ENCODE measurements around the gene CDKN2B-AS1. TPM values are rescaled to one million over a fixed set of nuclear protein-coding genes. Genes with fewer than 3 reads are reported as not detected.

Gene CDKN2B-AS1
- total and polyA plus RNA-seq, 2 experiments from 2014 or later: 0.61 to 4.1 TPM

GRCh38 chr9:22142671-22143070 lies 148.1 kb downstream of the CDKN2B-AS1 start:
- no peak overlapping the region for H3K4me3 ChIP-seq
- H3K4me1 ChIP-seq (ENCODE audit: insufficient read depth): peaks cover 32% of the 10 kb centered on the region
- no peaks in the 10 kb centered on the region for H3K9me3 ChIP-seq (ENCODE audit: low read depth)
- WGBS, 2 experiments (ENCODE audit: low coverage in 1 of 2, low lambda C conversion rate in 2 of 2, missing lambda C conversion rate in 2 of 2): 29 to 38% methylated on average over 2 of the region's 2 CpGs
- H3K9ac ChIP-seq: no peak overlapping the region
- peak; percentile 54 for DNase-seq
- peaks cover 14% of the 10 kb centered on the region for H3F3A ChIP-seq (ENCODE audit: insufficient read depth)
- H4K20me1 ChIP-seq (ENCODE audit: insufficient read depth): no peaks in the 10 kb centered on the region
- H2AFZ ChIP-seq: no peak overlapping the region
- in situ Hi-C loops (cut with MboI): no loop called here
- no peaks in the 10 kb centered on the region for H3K36me3 ChIP-seq (ENCODE audit: low read depth)
- 0 out of 2 replicates have a peak, but pooled peaks cover 1% of the 10 kb centered on the region for H3K9me2 ChIP-seq (ENCODE audit: insufficient read depth)
- H3K27me3 ChIP-seq (replicated peaks; ENCODE audit: insufficient read depth): no peaks in the 10 kb centered on the region
- no peaks in the 10 kb centered on the region for H3K79me2 ChIP-seq (ENCODE audit: insufficient read depth)
- H3K4me2 ChIP-seq (ENCODE audit: unreplicated experiment): peak overlapping the region; percentile 48
- TF ChIP-seq EZH2phosphoT487 (IDR thresholded peaks at IDR 0.05; ENCODE audit: insufficient read depth, low read depth) (no peak), EZH2 (IDR thresholded peaks at IDR 0.05; ENCODE audit: insufficient read depth, poor library complexity, severe bottlenecking) (no peak)
- peak overlapping the region; percentile 15; the same call in 1 of the 2 replicates for H3K27ac ChIP-seq

- H3K27me3 ChIP-seq (replicated peaks; ENCODE audit: insufficient read depth): no peaks in the 10 kb centered on the region
- no peak overlapping the region for H2AFZ ChIP-seq
- H3K9me3 ChIP-seq (ENCODE audit: low read depth): no peaks in the 10 kb centered on the region
- no peak for TF ChIP-seq EZH2 (IDR thresholded peaks at IDR 0.05; ENCODE audit: insufficient read depth, poor library complexity, severe bottlenecking)
- no peak for TF ChIP-seq EZH2phosphoT487 (IDR thresholded peaks at IDR 0.05; ENCODE audit: insufficient read depth, low read depth)
- H4K20me1 ChIP-seq (ENCODE audit: insufficient read depth): no peaks in the 10 kb centered on the region
- H3K4me2 ChIP-seq (ENCODE audit: unreplicated experiment): no peak overlapping the region
- in situ Hi-C loops (cut with MboI): no loop called here
- WGBS, 2 experiments (ENCODE audit: low coverage in 1 of 2, low lambda C conversion rate in 2 of 2, missing lambda C conversion rate in 2 of 2): 45 to 64% methylated on average over 1 of the region's 1 CpG
- no peaks in the 10 kb centered on the region for H3K79me2 ChIP-seq (ENCODE audit: insufficient read depth)
- H3K27ac ChIP-seq: no peak overlapping the region
- H3K9ac ChIP-seq: no peak overlapping the region
- peaks cover 28% of the 10 kb centered on the region for H3F3A ChIP-seq (ENCODE audit: insufficient read depth)
- no peak overlapping the region for H3K4me3 ChIP-seq
- H3K9me2 ChIP-seq (ENCODE audit: insufficient read depth): no peaks in the 10 kb centered on the region
- no peak for DNase-seq
- no peaks in the 10 kb centered on the region for H3K36me3 ChIP-seq (ENCODE audit: low read depth)
- peaks cover 46% of the 10 kb centered on the region for H3K4me1 ChIP-seq (ENCODE audit: insufficient read depth)
Measured at GRCh38 chr9:22143799-22144625, 149.4 kb downstream of the CDKN2B-AS1 start.

GRCh38 chr9:22146604-22147003 lies 152.0 kb downstream of the CDKN2B-AS1 start:
- no peak for DNase-seq
- no peaks in the 10 kb centered on the region for H3K36me3 ChIP-seq (ENCODE audit: low read depth)
- TF ChIP-seq EZH2 (IDR thresholded peaks at IDR 0.05; ENCODE audit: insufficient read depth, poor library complexity, severe bottlenecking) (no peak), EZH2phosphoT487 (IDR thresholded peaks at IDR 0.05; ENCODE audit: insufficient read depth, low read depth) (no peak)
- H3K4me1 ChIP-seq (ENCODE audit: insufficient read depth): peaks cover 48% of the 10 kb centered on the region
- no peak overlapping the region for H3K4me2 ChIP-seq (ENCODE audit: unreplicated experiment)
- no peak overlapping the region for H2AFZ ChIP-seq
- in situ Hi-C loops (cut with MboI): no loop called here
- no peaks in the 10 kb centered on the region for H3K9me3 ChIP-seq (ENCODE audit: low read depth)
- no peaks in the 10 kb centered on the region for H3K79me2 ChIP-seq (ENCODE audit: insufficient read depth)
- no peaks in the 10 kb centered on the region for H3K9me2 ChIP-seq (ENCODE audit: insufficient read depth)
- no peak overlapping the region for H3K4me3 ChIP-seq
- peaks cover 36% of the 10 kb centered on the region for H3F3A ChIP-seq (ENCODE audit: insufficient read depth)
- H3K9ac ChIP-seq: no peak overlapping the region
- H3K27ac ChIP-seq: no peak overlapping the region
- WGBS, 2 experiments (ENCODE audit: low coverage in 1 of 2, low lambda C conversion rate in 2 of 2, missing lambda C conversion rate in 2 of 2): 96 to 98% methylated on average over 3 of the region's 3 CpGs
- H3K27me3 ChIP-seq (replicated peaks; ENCODE audit: insufficient read depth): no peaks in the 10 kb centered on the region
- H4K20me1 ChIP-seq (ENCODE audit: insufficient read depth): no peaks in the 10 kb centered on the region

- Histone ChIP-seq H2AFZ (no peak overlapping the region), H3K27ac (peak overlapping the region; percentile 53), H3K36me3 (ENCODE audit: low read depth) (no peaks in the 10 kb centered on the region), H3K27me3 (replicated peaks; ENCODE audit: insufficient read depth) (no peaks in the 10 kb centered on the region), H3K4me3 (peak overlapping the region; percentile 13; the same call in 1 of the 2 replicates), H3F3A (ENCODE audit: insufficient read depth) (peaks cover 33% of the 10 kb centered on the region), H3K79me2 (ENCODE audit: insufficient read depth) (no peaks in the 10 kb centered on the region), H3K9me2 (ENCODE audit: insufficient read depth) (no peaks in the 10 kb centered on the region), H3K9ac (no peak overlapping the region), H4K20me1 (ENCODE audit: insufficient read depth) (no peaks in the 10 kb centered on the region), H3K9me3 (ENCODE audit: low read depth) (no peaks in the 10 kb centered on the region), H3K4me1 (ENCODE audit: insufficient read depth) (peaks cover 35% of the 10 kb centered on the region), H3K4me2 (ENCODE audit: unreplicated experiment) (peak overlapping the region; percentile 44)
- WGBS, 2 experiments (ENCODE audit: low coverage in 1 of 2, low lambda C conversion rate in 2 of 2, missing lambda C conversion rate in 2 of 2): 34 to 37% methylated on average over 8 of the region's 8 CpGs
- in situ Hi-C loops (cut with MboI): no loop called here
- peak; percentile 82 for DNase-seq
- 0 out of 2 replicates have a peak, but pooled peaks have one; percentile 25 for TF ChIP-seq EZH2phosphoT487 (IDR thresholded peaks at IDR 0.05; ENCODE audit: insufficient read depth, low read depth)
- no peak for TF ChIP-seq EZH2 (IDR thresholded peaks at IDR 0.05; ENCODE audit: insufficient read depth, poor library complexity, severe bottlenecking)
Measured at GRCh38 chr9:22147813-22148527, 153.4 kb downstream of the CDKN2B-AS1 start.

Data from GM23248 (cell line).